Esophagus squamous epithelium (tissue), 4 donors: ENCODE data around the gene INHBC.

ENCODE experiments used
- CTCF ChIP-seq, 6 experiments: fragments of 450-650 bp in 4 of 6; fragments of 200-600 bp in 2 of 6; sonication (generic) in 2 of 6; IDR thresholded peaks; one replicate each; pipeline ENCODE4 v1.5.1; 2016 to 2019; ENCODE audit warnings: antibody characterized with exemption in 6 of 6, mild to moderate bottlenecking in 4 of 6, moderate library complexity in 4 of 6
- POLR2A ChIP-seq, 4 donors: fragments of 450-650 bp; IDR thresholded peaks; one replicate each; pipeline ENCODE4 v1.6.1; 2017; ENCODE audit warnings: antibody characterized with exemption in 4 of 4, mild to moderate bottlenecking in 4 of 4, moderate library complexity in 3 of 4

GRCh38 chr12:57444744-57445143, 10.2 kb downstream of the INHBC start:
- no peak for TF ChIP-seq CTCF (IDR thresholded peaks at IDR 0.05)
- no peak for TF ChIP-seq POLR2A (IDR thresholded peaks at IDR 0.05)
